Esophagus (tissue), 2 donors: ENCODE results near the gene TMPRSS5. TPM values are rescaled to one million over a fixed set of nuclear protein-coding genes. Genes with fewer than 3 reads are reported as not detected.

ENCODE experiments used
- H3K27ac ChIP-seq, 2 donors: one replicate each; pipeline ENCODE4 v1.5.1; 2013; ENCODE audit warnings: low read depth in 2 of 2, mild to moderate bottlenecking in 2 of 2, inconsistent platforms in 1 of 2, low read length in 1 of 2, moderate library complexity in 1 of 2
- H3K27me3 ChIP-seq, 2 donors: one replicate each; pipeline ENCODE4 v1.6.1; 2013; ENCODE audit warnings: low read length in 2 of 2, control low read depth in 1 of 2, mild to moderate bottlenecking in 1 of 2; ENCODE audit not compliant: insufficient read depth in 2 of 2, control insufficient read depth in 1 of 2
- H3K36me3 ChIP-seq, 2 donors: one replicate each; pipeline ENCODE4 v1.6.1; 2013; ENCODE audit warnings: low read length in 1 of 2; ENCODE audit not compliant: control insufficient read depth in 2 of 2, insufficient read depth in 2 of 2
- H3K4me1 ChIP-seq, 2 donors: one replicate each; pipeline ENCODE4 v1.6.1; 2013; ENCODE audit warnings: low read length in 1 of 2; ENCODE audit not compliant: control insufficient read depth in 2 of 2, insufficient read depth in 2 of 2
- H3K4me3 ChIP-seq, 2 donors: one replicate each; pipeline ENCODE4 v1.5.1; 2013; ENCODE audit warnings: low read length in 2 of 2, mild to moderate bottlenecking in 2 of 2, low read depth in 1 of 2, moderate library complexity in 1 of 2
- H3K9me3 ChIP-seq, 2 donors: one replicate each; pipeline ENCODE4 v1.6.1; 2013; ENCODE audit warnings: mild to moderate bottlenecking in 2 of 2, low read depth in 1 of 2, low read length in 1 of 2, moderate library complexity in 1 of 2; ENCODE audit not compliant: control insufficient read depth in 2 of 2, insufficient read depth in 1 of 2
- WGBS, 2 donors: extraction: QIAGEN DNeasy Blood & Tissue Kit; methylation state at CpG; one replicate each; pipeline ENCODE4 v1.1.7; 2013; 5-methylcytosine and 5-hydroxymethylcytosine counted together
- polyA plus RNA-seq, 2 donors: library from polyadenylated mRNA; stranded (reverse); fragments of 200-250 nt; gene quantifications; one replicate each; pipeline ENCODE4 v1.2.3, GENCODE V29; 2013
- donor health status: healthy with polysubstance abuse.
- donor health status: Bipolar disorder and iron deficiency.

TMPRSS5 gene
- polyA plus RNA-seq, 2 donors: 0.18 to 0.49 TPM

GRCh38 chr11:113685654-113686359, 20.3 kb downstream of the TMPRSS5 start:
- Histone ChIP-seq H3K4me3 (no peak overlapping the region), H3K27ac (no peak overlapping the region), H3K4me1 (peaks cover 0 to 6% of the 10 kb centered on the region in 2 donors), H3K27me3 (no peaks in the 10 kb centered on the region), H3K36me3 (no peaks in the 10 kb centered on the region), H3K9me3 (peaks cover 0 to 3% of the 10 kb centered on the region in 2 donors)
- 58 to 63% methylated on average over 2 of the region's 2 CpGs for WGBS, 2 donors

DNA sequence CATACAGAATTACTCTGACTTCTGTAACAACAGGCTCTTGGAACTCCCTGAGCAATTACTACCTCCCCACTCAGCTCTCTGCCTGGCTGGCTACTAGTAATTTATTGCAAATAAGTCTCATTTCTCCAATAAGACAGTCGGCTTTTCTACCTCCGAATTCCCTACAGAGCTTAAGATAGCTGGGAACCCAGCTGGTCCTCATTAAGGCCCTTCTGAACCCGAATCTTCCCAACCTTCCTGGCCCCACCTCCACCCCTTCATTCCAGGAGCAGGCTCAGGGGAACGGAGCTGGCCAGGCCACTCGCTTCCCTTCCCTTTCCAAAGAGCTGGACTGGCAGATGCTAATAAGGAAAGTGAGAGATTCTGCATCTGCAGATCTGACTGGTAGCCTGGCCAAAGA, 21.6 kb downstream of the TMPRSS5 start:
- no peaks in the 10 kb centered on the region for H3K9me3 ChIP-seq

GRCh38 chr11:113683481-113684046, 22.5 kb downstream of the TMPRSS5 start:
- Histone ChIP-seq H3K27ac (no peak overlapping the region), H3K27me3 (no peaks in the 10 kb centered on the region), H3K4me3 (no peak overlapping the region), H3K36me3 (no peaks in the 10 kb centered on the region), H3K9me3 (no peaks in the 10 kb centered on the region), H3K4me1 (no peaks in the 10 kb centered on the region)
- 72 to 84% methylated on average over 6 of the region's 6 CpGs for WGBS, 2 donors

More for the DNA sequence above, 21.6 kb downstream of the TMPRSS5 start:
- Histone ChIP-seq H3K27ac (no peak overlapping the region), H3K4me3 (no peak overlapping the region), H3K27me3 (no peaks in the 10 kb centered on the region), H3K36me3 (no peaks in the 10 kb centered on the region), H3K4me1 (no peaks in the 10 kb centered on the region)
- WGBS, 2 donors: 56 to 63% methylated on average over 5 of the region's 5 CpGs

DNA sequence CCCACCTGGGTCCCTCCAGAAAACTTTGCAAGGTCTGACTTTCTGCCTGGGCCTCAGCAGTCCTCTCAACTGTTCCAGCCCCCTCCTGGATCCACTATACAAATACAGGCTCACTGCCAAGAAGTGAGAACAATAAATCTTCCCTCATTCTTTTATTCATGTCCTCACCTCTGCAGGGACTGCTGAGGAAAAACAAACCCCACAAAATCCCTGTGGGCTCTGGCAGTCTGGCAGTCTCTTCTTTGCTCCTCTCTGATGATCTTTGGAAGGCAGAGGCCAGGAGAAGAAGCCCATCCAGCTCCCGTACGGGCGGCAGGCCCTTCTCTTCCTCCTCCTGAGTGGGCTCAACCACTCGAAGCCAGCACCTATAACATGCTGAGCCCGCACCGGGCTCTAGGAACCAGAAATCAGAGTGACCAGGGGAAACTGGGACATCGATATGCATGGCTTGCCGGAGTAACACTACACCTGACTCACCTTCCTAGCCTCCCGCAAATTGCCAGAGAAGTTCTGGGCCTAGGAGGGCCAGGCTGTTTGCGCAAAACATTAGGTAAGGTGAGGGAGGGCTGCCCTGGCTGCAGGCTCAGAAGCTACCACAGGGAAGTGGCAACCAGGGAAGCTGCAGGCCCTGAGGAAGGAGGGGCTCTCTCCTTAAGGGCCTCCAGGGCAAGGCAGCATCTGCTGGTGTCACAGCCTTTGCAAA, 24.2 kb downstream of the TMPRSS5 start:
- Histone ChIP-seq H3K36me3 (no peaks in the 10 kb centered on the region), H3K27me3 (no peaks in the 10 kb centered on the region), H3K27ac (no peak overlapping the region), H3K9me3 (no peaks in the 10 kb centered on the region), H3K4me1 (no peaks in the 10 kb centered on the region), H3K4me3 (no peak overlapping the region)
- WGBS, 2 donors: 64% methylated on average over 10 of the region's 10 CpGs

DNA sequence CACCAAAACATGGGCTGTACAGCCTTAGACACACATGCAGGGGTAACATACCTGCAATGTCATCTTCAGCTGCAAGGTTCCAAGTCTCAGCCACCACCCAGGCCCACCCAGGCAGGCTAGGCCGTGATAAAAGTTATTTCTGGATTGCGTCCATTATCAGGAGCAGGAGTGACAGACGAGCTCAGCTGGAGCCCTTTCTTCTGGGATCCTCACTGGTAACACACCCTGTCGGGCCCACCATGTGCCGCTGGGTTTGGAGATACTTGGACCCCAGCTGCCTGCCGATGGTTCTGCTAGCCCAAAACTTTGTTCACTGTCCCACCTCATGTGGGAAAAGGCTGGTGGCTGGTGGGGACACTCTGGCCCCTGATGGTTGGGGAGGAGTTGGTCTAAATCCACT, 24.8 kb downstream of the TMPRSS5 start:
- Histone ChIP-seq H3K4me3 (no peak overlapping the region), H3K36me3 (no peaks in the 10 kb centered on the region), H3K4me1 (no peaks in the 10 kb centered on the region), H3K27me3 (no peaks in the 10 kb centered on the region), H3K27ac (no peak overlapping the region), H3K9me3 (no peaks in the 10 kb centered on the region)
- WGBS, 2 donors: 87 to 90% methylated on average over 6 of the region's 6 CpGs

- H3K9me3 ChIP-seq: no peaks in the 10 kb centered on the region
- no peak overlapping the region for H3K4me3 ChIP-seq
- H3K27ac ChIP-seq: no peak overlapping the region
- H3K27me3 ChIP-seq: no peaks in the 10 kb centered on the region
- no peaks in the 10 kb centered on the region for H3K36me3 ChIP-seq
- WGBS, 2 donors: 86 to 88% methylated on average over 5 of the region's 5 CpGs
- H3K4me1 ChIP-seq: no peaks in the 10 kb centered on the region
Measured at GRCh38 chr11:113677685-113678084, 28.4 kb downstream of the TMPRSS5 start.

DNA sequence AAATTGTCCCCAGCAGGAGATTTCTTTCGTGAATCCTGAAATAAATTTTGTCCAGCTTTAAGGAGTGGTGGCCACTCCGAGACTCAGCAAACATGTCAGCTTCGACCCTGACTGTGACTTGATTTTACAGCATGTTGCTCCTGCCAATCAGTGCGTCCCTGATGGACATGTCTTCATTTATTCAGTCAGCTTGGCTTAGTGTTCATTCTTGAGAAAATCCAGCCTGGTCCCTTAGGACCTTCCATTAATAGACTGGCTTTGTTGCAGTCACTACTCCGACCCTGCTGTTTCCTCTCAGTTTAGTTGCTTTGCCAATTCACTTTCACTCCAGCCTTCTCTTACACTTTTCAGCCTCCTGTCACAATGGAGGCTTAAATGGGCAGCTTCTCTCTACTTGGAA, 30.5 kb downstream of the TMPRSS5 start:
- Histone ChIP-seq H3K4me1 (no peaks in the 10 kb centered on the region), H3K27me3 (no peaks in the 10 kb centered on the region), H3K36me3 (no peaks in the 10 kb centered on the region), H3K4me3 (no peak overlapping the region), H3K27ac (no peak overlapping the region), H3K9me3 (no peaks in the 10 kb centered on the region)
- WGBS, 2 donors: 71 to 75% methylated on average over 5 of the region's 5 CpGs

DNA sequence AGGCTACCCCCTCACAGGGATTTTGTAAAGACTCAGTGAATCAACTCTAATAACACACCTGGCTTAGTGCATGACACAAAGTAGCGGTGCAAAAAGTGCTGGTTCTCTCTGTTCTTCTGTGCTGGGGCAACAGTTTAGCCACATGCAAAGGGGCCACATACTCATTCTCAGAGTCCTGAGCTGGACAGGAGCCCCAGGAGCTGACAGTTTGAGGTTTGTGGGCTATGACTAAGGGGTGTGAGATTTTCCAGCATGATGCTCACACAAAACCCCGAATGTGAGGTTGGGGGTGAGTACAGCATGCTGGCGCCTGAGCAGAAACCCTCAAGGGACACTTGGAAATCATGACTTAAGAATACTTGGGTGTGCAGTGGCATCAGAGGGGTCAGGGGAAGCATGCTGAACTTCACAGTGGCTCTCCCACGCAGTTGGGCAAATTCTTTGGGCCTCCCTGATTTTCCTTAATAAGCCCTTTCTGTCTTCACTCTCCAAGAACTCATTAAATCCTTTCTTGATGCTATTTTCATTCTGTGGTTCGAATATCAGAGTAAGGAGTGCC, 31.0 kb downstream of the TMPRSS5 start:
- no peak overlapping the region for H3K4me3 ChIP-seq
- H3K27ac ChIP-seq: no peak overlapping the region
- 66 to 67% methylated on average over 5 of the region's 5 CpGs for WGBS, 2 donors

GRCh38 chr11:113674397-113674685, 31.8 kb downstream of the TMPRSS5 start:
- no peaks in the 10 kb centered on the region for H3K9me3 ChIP-seq
- H3K27me3 ChIP-seq: no peaks in the 10 kb centered on the region
- no peaks in the 10 kb centered on the region for H3K36me3 ChIP-seq
- H3K4me1 ChIP-seq: no peaks in the 10 kb centered on the region
- 57 to 83% methylated on average over 3 of the region's 3 CpGs for WGBS, 2 donors
- no peak overlapping the region for H3K27ac ChIP-seq
- no peak overlapping the region for H3K4me3 ChIP-seq

More for the DNA sequence above, 31.0 kb downstream of the TMPRSS5 start:
- Histone ChIP-seq H3K27me3 (no peaks in the 10 kb centered on the region), H3K4me1 (no peaks in the 10 kb centered on the region), H3K9me3 (no peaks in the 10 kb centered on the region), H3K36me3 (no peaks in the 10 kb centered on the region)
